Measurements from ENCODE around the gene GALNT17. TPM values are rescaled to one million over a fixed set of nuclear protein-coding genes. Genes with fewer than 3 reads are reported as not detected.

Gene GALNT17
- total RNA-seq, 1 donor = 0.36 TPM

DNA sequence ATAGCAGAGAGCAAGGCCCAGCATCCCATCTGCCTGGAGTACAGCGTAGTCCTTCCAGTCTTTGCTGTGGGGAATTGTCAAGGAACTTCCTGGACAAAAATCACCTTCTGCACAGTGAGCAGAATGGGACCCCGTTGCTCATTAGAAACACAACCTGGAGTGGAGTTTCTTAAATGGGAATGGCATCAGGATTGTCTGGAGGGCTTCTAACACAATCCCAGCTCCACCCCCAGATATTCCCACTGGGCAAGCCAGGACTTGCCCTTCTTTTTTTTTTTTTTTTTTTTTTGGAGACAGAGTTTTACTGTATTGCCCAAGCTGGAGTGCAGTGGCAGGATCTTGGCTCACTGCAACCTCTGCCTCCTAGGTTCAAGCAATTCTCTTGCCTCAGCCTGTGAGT, 356.4 kb downstream of the GALNT17 start:
- Histone ChIP-seq H3K27ac (ENCODE audit: low read depth, low read length) (peak overlapping the region; percentile 90), H3K36me3 (ENCODE audit: insufficient read depth, low read length) (no peaks in the 10 kb centered on the region), H3K27me3 (ENCODE audit: insufficient read depth, low read length) (no peaks in the 10 kb centered on the region), H2AFZ (ENCODE audit: low read length) (no peak overlapping the region), H3K4me3 (ENCODE audit: insufficient read depth, low read length) (no peak overlapping the region), H3K4me1 (ENCODE audit: insufficient read depth, low read length) (peaks cover 15% of the 10 kb centered on the region), H3K4me2 (ENCODE audit: insufficient read depth, low read length) (no peak overlapping the region), H3K9me3 (ENCODE audit: low read depth, low read length) (no peaks in the 10 kb centered on the region), H3K79me2 (ENCODE audit: insufficient read depth, low read length) (no peaks in the 10 kb centered on the region), H4K20me1 (ENCODE audit: insufficient read depth, low read length) (peaks cover 2% of the 10 kb centered on the region)
- no peak for DNase-seq (ENCODE audit: insufficient read length, low spot score, missing footprints)
- TF ChIP-seq, protein P1, sequence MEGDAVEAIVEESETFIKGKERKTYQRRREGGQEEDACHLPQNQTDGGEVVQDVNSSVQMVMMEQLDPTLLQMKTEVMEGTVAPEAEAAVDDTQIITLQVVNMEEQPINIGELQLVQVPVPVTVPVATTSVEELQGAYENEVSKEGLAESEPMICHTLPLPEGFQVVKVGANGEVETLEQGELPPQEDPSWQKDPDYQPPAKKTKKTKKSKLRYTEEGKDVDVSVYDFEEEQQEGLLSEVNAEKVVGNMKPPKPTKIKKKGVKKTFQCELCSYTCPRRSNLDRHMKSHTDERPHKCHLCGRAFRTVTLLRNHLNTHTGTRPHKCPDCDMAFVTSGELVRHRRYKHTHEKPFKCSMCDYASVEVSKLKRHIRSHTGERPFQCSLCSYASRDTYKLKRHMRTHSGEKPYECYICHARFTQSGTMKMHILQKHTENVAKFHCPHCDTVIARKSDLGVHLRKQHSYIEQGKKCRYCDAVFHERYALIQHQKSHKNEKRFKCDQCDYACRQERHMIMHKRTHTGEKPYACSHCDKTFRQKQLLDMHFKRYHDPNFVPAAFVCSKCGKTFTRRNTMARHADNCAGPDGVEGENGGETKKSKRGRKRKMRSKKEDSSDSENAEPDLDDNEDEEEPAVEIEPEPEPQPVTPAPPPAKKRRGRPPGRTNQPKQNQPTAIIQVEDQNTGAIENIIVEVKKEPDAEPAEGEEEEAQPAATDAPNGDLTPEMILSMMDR (IDR thresholded peaks at IDR 0.05; ENCODE audit: extremely low read depth, low read depth, low read length) = no peak

DNA sequence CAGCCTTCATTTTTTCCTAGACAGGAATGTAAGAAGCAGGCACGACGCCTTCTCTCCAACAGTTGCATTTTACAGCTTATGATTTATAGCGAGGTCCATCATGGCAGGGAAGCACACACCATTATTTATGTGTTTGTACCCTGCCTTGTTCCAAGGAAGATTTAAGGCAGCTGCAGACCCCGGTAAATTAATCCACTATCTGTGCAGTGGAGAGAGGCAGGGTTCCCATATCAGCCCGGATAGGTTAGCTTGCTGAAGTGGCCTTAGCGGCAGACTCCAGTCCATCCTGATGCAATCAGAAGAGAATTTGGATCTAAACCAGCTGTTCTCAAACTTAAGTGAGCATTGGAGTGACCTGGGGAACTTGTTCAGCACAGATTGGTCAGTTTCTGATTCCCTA, 359.4 kb downstream of the GALNT17 start:
- H3K79me2 ChIP-seq (ENCODE audit: insufficient read depth, low read length) = no peaks in the 10 kb centered on the region
- H3K27me3 ChIP-seq (ENCODE audit: insufficient read depth, low read length) = no peaks in the 10 kb centered on the region
- H3K4me3 ChIP-seq (ENCODE audit: insufficient read depth, low read length) = no peak overlapping the region
- H2AFZ ChIP-seq (ENCODE audit: low read length) = no peak overlapping the region
- H3K36me3 ChIP-seq (ENCODE audit: insufficient read depth, low read length) = no peaks in the 10 kb centered on the region
- TF ChIP-seq, protein P1 (IDR thresholded peaks at IDR 0.05; ENCODE audit: extremely low read depth, low read depth, low read length) = no peak
- no peak overlapping the region for H3K4me2 ChIP-seq (ENCODE audit: insufficient read depth, low read length)
- peaks cover 2% of the 10 kb centered on the region for H4K20me1 ChIP-seq (ENCODE audit: insufficient read depth, low read length)
- peaks cover 14% of the 10 kb centered on the region for H3K4me1 ChIP-seq (ENCODE audit: insufficient read depth, low read length)
- H3K27ac ChIP-seq (ENCODE audit: low read depth, low read length) = no peak overlapping the region
- no peak for DNase-seq (ENCODE audit: insufficient read length, low spot score, missing footprints)
- H3K9me3 ChIP-seq (ENCODE audit: low read depth, low read length) = no peaks in the 10 kb centered on the region

DNA sequence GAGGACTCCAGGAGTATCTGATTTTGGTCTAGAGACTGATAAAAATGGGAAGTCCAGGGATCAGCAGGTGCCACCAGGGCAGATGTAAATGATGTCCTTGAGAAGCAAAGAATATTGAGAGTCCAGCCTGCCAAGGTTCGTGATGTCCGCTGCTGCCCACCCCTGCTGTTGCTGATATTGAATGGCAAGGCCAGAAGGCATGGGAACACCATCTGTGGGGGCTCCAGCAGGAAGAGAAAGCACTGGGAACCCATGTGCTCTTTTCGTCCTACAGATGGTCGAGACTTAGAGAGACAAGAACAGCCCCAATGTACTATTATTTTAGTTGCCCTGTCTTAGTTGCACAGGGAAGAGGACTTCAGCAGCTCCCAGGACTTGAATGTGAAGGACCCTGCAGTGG, 363.9 kb downstream of the GALNT17 start:
- Histone ChIP-seq H3K4me2 (ENCODE audit: insufficient read depth, low read length) (no peak overlapping the region), H3K4me3 (ENCODE audit: insufficient read depth, low read length) (no peak overlapping the region), H3K27me3 (ENCODE audit: insufficient read depth, low read length) (no peaks in the 10 kb centered on the region), H4K20me1 (ENCODE audit: insufficient read depth, low read length) (no peaks in the 10 kb centered on the region), H3K79me2 (ENCODE audit: insufficient read depth, low read length) (no peaks in the 10 kb centered on the region), H3K9me3 (ENCODE audit: low read depth, low read length) (no peaks in the 10 kb centered on the region), H3K36me3 (ENCODE audit: insufficient read depth, low read length) (no peaks in the 10 kb centered on the region), H2AFZ (ENCODE audit: low read length) (no peak overlapping the region), H3K27ac (ENCODE audit: low read depth, low read length) (no peak overlapping the region), H3K4me1 (ENCODE audit: insufficient read depth, low read length) (no peaks in the 10 kb centered on the region)
- TF ChIP-seq, protein P1 (IDR thresholded peaks at IDR 0.05; ENCODE audit: extremely low read depth, low read depth, low read length) = no peak
- no peak for DNase-seq (ENCODE audit: insufficient read length, low spot score, missing footprints)

DNA sequence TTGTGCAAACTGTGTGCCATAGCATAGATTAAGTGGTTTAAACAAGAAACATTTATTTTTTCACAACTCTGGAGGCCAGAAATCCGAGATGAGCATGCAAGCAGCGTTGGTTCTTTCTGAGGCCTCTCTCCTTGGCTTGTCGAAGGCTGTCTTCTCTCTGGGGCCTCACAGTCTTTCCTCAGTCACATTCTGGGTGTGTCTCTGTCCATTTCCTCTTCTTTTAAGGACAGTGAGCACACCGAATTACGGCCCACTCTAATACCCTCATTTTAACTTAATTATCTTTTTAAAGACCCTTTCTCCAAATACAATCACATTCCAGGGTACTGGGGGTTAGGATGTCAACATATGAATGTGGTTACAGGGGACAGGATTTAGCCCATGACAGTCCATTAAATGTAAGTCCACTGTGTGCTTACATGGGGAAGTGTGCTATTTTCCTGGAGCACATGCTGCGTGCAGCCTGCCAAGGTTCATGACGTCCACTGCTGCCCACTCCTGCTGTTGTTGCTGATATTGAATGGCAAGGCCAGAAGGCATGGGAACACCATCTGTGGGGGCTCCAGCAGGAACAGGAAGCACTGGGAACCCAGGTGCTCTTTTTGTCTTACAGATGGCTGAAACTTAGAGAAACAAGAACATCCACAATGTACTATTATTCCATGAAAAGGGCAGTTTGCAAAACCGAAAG, 365.5 kb downstream of the GALNT17 start:
- H4K20me1 ChIP-seq (ENCODE audit: insufficient read depth, low read length) = no peaks in the 10 kb centered on the region
- no peaks in the 10 kb centered on the region for H3K36me3 ChIP-seq (ENCODE audit: insufficient read depth, low read length)
- H3K9me3 ChIP-seq (ENCODE audit: low read depth, low read length) = no peaks in the 10 kb centered on the region
- H3K4me2 ChIP-seq (ENCODE audit: insufficient read depth, low read length) = no peak overlapping the region
- no peaks in the 10 kb centered on the region for H3K79me2 ChIP-seq (ENCODE audit: insufficient read depth, low read length)
- H3K4me1 ChIP-seq (ENCODE audit: insufficient read depth, low read length) = no peaks in the 10 kb centered on the region
- no peak overlapping the region for H2AFZ ChIP-seq (ENCODE audit: low read length)
- TF ChIP-seq, protein P1 (IDR thresholded peaks at IDR 0.05; ENCODE audit: extremely low read depth, low read depth, low read length) = no peak
- no peak for DNase-seq (ENCODE audit: insufficient read length, low spot score, missing footprints)
- no peaks in the 10 kb centered on the region for H3K27me3 ChIP-seq (ENCODE audit: insufficient read depth, low read length)
- H3K4me3 ChIP-seq (ENCODE audit: insufficient read depth, low read length) = no peak overlapping the region
- H3K27ac ChIP-seq (ENCODE audit: low read depth, low read length) = no peak overlapping the region
